ENCODE results near the gene FBXL14. TPM values are rescaled to one million over a fixed set of nuclear protein-coding genes. Genes with fewer than 3 reads are reported as not detected.

Gene FBXL14
- total and polyA plus RNA-seq, 2 of the 13 experiments (the other 11 are each of a cell fraction or from before 2014, with no cell fraction given): 7.0 to 7.4 TPM

DNA sequence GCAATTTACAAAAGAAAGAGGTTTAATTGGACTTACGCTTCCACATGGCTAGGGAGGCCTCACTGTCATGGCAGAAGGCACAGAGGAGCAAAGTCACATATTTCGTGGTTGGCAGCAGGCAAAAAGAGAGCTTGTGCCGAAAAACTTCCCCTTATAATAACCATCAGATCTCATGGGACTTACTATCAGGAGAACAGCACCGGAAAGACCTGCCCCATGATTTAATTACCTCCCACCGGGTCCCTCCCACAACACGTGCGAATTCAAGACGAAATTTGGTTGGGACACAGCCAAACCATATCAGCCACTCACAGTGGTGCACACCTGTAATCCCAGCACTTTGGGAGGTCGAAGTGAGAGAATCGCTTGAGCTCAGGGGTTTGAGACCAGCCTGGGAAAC, 68.5 kb downstream of the FBXL14 start:
- Histone ChIP-seq H3K27me3 (ENCODE audit: control insufficient read depth in 1 of 2, insufficient read depth in 2 of 2, low read length in 2 of 2) (peaks cover 6 to 39% of the 10 kb centered on the region in 2 experiments; a peak in 4 of 5 replicates), H3K9me3 (ENCODE audit: low read length) (no peaks in the 10 kb centered on the region), H4K20me1 (ENCODE audit: insufficient read depth, low read length) (no peaks in the 10 kb centered on the region), H3K9ac (ENCODE audit: insufficient read depth, low read depth, low read length) (no peak overlapping the region), H3K79me2 (ENCODE audit: insufficient read depth, low read length) (no peaks in the 10 kb centered on the region), H2AFZ (ENCODE audit: low read length) (no peak overlapping the region), H3K4me2 (ENCODE audit: low read depth, low read length) (no peak overlapping the region), H3K4me3 (replicated peaks in 1 of 3; ENCODE audit: insufficient read depth in 1 of 3, low read depth in 2 of 3, low read length in 3 of 3) (no peak overlapping the region), H3K36me3 (replicated peaks in 1 of 2; ENCODE audit: control insufficient read depth in 1 of 2, insufficient read depth in 2 of 2, low read length in 2 of 2) (no peaks in the 10 kb centered on the region), H3K27ac (ENCODE audit: extremely low read length, insufficient read depth, low read length) (no peak overlapping the region), H3K4me1 (ENCODE audit: insufficient read depth, low read length) (no peaks in the 10 kb centered on the region)
- no TSS peak for BruUV-seq (replicated peaks)
- ATAC-seq: no peak
- in situ Hi-C loops (cut with HindIII; ENCODE audit: extremely low pct_ligation_motif_present, low pct_unique_long_range_greater_than_20kb) (no loop called here), intact Hi-C loops (cut with micrococcal nuclease; ENCODE audit: unreplicated experiment) (no loop called here)
- TF ChIP-seq ZNF720 (CRISPR knock-in tag; IDR thresholded peaks at IDR 0.05) (no peak), ISL2 (CRISPR knock-in tag; IDR thresholded peaks at IDR 0.05) (no peak), E2F5 (CRISPR knock-in tag; conservative IDR thresholded peaks at IDR 0.05) (no peak)
- TF ChIP-seq, protein P1, sequence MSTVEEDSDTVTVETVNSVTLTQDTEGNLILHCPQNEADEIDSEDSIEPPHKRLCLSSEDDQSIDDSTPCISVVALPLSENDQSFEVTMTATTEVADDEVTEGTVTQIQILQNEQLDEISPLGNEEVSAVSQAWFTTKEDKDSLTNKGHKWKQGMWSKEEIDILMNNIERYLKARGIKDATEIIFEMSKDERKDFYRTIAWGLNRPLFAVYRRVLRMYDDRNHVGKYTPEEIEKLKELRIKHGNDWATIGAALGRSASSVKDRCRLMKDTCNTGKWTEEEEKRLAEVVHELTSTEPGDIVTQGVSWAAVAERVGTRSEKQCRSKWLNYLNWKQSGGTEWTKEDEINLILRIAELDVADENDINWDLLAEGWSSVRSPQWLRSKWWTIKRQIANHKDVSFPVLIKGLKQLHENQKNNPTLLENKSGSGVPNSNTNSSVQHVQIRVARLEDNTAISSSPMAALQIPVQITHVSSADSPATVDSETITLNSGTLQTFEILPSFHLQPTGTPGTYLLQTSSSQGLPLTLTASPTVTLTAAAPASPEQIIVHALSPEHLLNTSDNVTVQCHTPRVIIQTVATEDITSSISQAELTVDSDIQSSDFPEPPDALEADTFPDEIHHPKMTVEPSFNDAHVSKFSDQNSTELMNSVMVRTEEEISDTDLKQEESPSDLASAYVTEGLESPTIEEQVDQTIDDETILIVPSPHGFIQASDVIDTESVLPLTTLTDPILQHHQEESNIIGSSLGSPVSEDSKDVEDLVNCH (CRISPR knock-in tag; IDR thresholded peaks at IDR 0.05): no peak
- ChIA-PET POLR2A (no interaction called here), CTCF (ENCODE audit: low intra/inter-chr PET ratio, low total read pairs) (no interaction called here)
- 49% methylated on average over 7 of the region's 10 CpGs for WGBS (ENCODE audit: low lambda C conversion rate)
- FAIRE-seq: no peak
- no peak for DNase-seq (ENCODE audit: low spot score)

DNA sequence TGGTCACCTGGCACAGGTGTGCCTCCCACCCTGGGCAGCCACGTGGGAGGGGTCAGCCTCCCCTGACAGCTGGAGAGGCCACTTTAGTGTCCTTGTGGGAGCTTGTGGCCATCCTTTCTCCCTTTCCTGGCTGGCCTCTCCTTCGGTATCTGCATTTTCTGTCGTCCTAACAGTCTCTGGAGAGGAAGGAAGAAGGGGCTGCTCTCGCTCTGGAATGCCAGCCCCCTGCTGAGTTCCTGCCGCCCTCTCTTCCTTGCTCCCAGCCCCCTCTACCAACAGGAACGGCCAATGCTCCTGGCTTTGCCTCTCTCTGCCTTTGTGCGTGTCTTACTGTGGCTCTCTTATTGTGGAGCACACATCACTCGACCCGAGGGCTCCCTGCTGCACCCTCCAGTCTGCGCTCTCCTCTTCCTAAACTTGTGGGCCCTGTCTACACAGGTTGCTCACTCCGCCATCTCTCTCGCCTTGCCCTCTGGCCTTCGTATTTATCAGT, 70.8 kb downstream of the FBXL14 start:
- in situ Hi-C loops (cut with HindIII; ENCODE audit: extremely low pct_ligation_motif_present, low pct_unique_long_range_greater_than_20kb): no loop called here
- BruUV-seq (replicated peaks): no TSS peak
- FAIRE-seq: no peak
- Histone ChIP-seq H3K9me3 (ENCODE audit: low read length) (no peaks in the 10 kb centered on the region), H3K27me3 (ENCODE audit: control insufficient read depth in 1 of 2, insufficient read depth in 2 of 2, low read length in 2 of 2) (peaks cover 5 to 25% of the 10 kb centered on the region in 2 experiments; a peak in 3 of 5 replicates), H3K4me3 (replicated peaks in 1 of 3; ENCODE audit: insufficient read depth in 1 of 3, low read depth in 2 of 3, low read length in 3 of 3) (no peak overlapping the region), H3K27ac (ENCODE audit: extremely low read length, insufficient read depth, low read length) (no peak overlapping the region), H2AFZ (ENCODE audit: low read length) (no peak overlapping the region), H3K9ac (ENCODE audit: insufficient read depth, low read depth, low read length) (no peak overlapping the region), H3K4me2 (ENCODE audit: low read depth, low read length) (no peak overlapping the region), H4K20me1 (ENCODE audit: insufficient read depth, low read length) (no peaks in the 10 kb centered on the region), H3K79me2 (ENCODE audit: insufficient read depth, low read length) (no peaks in the 10 kb centered on the region), H3K4me1 (ENCODE audit: insufficient read depth, low read length) (peaks cover 17% of the 10 kb centered on the region), H3K36me3 (replicated peaks in 1 of 2; ENCODE audit: control insufficient read depth in 1 of 2, insufficient read depth in 2 of 2, low read length in 2 of 2) (no peaks in the 10 kb centered on the region)
- intact Hi-C loops (cut with micrococcal nuclease; ENCODE audit: unreplicated experiment): no loop called here
- CTCF ChIA-PET (ENCODE audit: low intra/inter-chr PET ratio, low total read pairs): no interaction called here
- POLR2A ChIA-PET: no interaction called here
- no peak for DNase-seq (ENCODE audit: low spot score)
- WGBS (ENCODE audit: low lambda C conversion rate): 34% methylated on average over 13 of the region's 13 CpGs
- no peak for ATAC-seq
- TF ChIP-seq, protein P2, sequence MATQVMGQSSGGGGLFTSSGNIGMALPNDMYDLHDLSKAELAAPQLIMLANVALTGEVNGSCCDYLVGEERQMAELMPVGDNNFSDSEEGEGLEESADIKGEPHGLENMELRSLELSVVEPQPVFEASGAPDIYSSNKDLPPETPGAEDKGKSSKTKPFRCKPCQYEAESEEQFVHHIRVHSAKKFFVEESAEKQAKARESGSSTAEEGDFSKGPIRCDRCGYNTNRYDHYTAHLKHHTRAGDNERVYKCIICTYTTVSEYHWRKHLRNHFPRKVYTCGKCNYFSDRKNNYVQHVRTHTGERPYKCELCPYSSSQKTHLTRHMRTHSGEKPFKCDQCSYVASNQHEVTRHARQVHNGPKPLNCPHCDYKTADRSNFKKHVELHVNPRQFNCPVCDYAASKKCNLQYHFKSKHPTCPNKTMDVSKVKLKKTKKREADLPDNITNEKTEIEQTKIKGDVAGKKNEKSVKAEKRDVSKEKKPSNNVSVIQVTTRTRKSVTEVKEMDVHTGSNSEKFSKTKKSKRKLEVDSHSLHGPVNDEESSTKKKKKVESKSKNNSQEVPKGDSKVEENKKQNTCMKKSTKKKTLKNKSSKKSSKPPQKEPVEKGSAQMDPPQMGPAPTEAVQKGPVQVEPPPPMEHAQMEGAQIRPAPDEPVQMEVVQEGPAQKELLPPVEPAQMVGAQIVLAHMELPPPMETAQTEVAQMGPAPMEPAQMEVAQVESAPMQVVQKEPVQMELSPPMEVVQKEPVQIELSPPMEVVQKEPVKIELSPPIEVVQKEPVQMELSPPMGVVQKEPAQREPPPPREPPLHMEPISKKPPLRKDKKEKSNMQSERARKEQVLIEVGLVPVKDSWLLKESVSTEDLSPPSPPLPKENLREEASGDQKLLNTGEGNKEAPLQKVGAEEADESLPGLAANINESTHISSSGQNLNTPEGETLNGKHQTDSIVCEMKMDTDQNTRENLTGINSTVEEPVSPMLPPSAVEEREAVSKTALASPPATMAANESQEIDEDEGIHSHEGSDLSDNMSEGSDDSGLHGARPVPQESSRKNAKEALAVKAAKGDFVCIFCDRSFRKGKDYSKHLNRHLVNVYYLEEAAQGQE (IDR thresholded peaks at IDR 0.05; ENCODE audit: borderline replicate concordance in 1 of 2, low read depth in 1 of 2, low read length in 2 of 2): no peak
- TF ChIP-seq CREBL2 (CRISPR knock-in tag; IDR thresholded peaks at IDR 0.05; ENCODE audit: borderline replicate concordance) (no peak), ZIK1 (CRISPR knock-in tag; IDR thresholded peaks at IDR 0.05; ENCODE audit: borderline replicate concordance, low read depth) (no peak)

Data from HepG2 (cell line).